Measurements from ENCODE around the gene GPR157.
"Not testable (repeated sequence)": the region's sequence is repeated elsewhere in the genome, so short reads cannot be mapped to it uniquely, and the experiment has no call there.

The GPR157 gene

DNA sequence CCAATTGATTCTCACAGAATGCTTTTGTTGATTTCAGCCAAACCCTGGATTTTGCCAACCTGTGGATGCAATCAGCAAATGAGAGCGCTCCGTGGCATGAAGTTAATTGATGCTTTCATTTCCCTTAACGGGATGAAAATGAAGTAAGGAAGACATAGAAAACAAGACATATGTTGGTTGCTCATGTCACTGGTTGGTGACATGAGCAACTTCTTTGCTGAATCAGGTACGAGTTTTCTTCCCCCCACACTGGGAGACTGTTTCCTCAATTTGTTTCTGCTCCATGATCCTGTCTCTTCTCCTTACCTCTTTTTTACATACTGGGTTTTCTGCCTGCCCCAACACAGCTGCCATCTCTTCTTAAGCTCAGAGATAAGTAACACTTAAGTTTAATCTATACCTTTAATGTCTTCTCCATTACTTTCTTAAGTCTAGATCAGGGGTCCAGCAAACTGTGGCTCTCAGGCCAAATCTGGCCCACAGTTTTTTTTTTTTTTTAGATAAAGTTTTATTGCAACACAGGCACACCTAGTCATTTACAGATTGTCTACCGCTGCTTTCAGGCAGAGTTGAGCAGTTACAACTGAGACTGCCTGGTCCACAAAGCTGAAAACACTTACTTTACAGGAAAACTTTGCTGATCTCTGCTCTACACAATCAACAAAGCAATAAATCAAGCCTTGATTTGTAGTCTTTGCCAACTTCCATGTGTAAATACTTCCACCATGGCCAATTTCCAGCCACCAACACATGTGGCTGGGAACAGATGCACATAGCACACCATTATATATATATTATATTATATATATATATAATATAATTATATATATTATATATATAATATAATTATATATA, 13.3 kb downstream of the GPR157 start:
- DNase-seq (ENCODE audit: low read depth) = no peak

DNA sequence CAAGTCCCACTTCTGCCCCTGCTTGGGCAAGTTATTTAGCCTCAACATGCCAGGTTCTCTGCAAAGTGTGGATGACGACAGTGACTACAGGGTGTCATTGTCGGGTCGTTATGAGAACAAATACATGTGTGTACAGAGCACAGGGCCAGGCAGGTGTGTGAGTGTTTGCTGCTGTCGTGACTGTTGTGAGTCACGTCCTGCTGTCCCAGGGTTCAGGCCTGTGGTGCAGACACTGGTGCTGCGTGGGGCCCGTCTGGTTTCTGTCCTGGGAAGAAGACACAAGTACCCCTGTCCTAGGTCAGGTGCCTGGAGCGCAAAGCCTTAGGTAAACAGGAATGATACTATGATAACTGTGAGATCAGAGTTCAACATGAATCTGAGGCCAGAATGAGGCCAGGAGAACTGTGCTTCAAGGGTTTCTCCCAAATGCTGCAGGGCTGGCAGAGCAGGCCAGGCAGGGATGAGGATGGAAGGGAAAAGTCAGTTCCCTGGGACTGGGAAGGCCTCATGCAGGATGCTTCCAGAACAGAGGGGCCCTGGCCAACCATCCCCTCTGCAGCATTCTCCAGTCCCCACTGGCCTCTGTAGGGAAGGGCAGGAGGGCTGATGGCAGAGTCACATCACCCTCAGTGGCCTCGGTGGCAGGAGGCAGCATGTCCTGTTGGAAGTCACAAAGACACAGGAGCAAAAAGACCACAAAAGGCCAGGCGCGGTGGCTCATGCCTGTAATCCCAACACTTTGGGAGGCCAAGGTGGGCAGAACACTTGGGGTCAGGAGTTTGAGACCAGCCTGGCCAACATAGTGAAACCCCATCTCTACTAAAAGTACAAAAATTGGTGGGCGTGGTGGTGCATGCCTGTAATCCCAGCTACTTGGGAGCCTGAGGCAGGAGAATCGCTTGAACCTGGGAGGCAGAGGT, 15.7 kb downstream of the GPR157 start:
- DNase-seq (ENCODE audit: low read depth) = no peak

DNA sequence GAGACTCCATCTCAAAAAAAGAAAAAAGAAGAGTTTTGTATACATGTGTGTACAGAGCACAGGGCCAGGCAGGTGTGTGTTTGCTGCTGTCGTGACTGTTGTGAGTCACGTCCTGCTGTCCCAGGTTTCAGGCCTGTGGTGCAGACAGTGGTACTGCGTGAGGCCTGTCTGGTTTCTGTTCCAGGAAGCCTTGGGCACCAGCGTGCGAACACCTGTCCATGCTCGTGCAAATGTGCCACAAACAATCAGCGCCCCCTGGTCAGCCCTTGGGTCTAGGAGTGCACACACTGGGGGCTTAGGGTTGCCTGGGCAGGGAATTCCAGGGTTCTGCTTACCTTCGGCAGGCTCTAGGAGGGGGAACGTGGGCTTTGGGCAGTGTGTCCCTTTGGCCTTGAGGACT, 16.9 kb downstream of the GPR157 start:
- DNase-seq (ENCODE audit: low read depth) = no peak

DNA sequence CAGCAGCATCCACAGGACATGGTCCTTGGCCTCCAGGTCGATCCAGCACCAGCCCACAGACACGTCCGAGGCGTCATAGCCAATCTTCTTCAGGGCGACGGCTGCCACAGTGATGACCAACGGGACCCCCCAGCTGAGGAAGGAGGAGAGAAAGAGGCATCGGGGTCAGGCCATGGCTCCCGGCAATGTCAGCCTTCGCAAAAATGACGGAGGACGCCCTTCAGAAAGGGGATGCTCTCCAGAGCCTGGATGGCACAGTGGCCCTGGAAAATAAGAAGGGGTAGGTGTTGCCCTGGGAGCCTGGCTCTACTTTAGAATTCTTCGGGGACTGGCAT, 17.6 kb downstream of the GPR157 start:
- DNase-seq (ENCODE audit: low read depth) = no peak

DNA sequence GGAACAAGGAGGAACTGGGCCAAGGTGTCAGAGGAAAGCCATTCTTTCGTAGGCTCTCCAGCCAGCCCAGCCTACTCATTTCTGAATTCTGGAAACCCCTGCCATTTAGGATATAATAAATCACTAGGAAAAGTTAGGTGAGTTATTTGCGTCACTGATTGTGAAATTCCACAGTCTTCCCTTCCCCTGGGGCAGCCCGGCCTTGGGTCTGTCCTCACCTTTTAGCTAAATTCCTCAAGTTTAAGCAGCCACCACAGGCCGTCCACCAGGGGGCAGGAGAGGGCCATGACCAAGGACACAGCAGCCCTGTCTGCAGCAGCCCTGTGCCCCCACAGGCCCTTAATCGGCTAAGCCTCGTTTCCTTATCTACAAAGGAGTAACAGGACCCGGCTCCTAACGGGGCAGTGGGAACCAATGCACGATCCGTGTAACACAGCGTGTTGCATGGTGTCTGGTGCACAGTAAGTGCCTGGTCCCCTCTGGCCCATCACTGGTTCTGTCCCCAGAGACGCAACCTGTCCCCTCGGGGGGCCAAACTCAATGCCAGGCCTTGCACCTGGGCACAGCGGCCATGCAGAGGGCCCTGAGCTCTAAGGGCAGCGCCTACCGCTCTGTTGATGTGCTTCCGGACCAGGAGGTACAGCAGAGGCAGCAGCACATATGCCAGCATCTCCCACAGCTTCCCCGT, 18.1 kb downstream of the GPR157 start:
- peak; percentile 74 for DNase-seq (ENCODE audit: low read depth)

DNA sequence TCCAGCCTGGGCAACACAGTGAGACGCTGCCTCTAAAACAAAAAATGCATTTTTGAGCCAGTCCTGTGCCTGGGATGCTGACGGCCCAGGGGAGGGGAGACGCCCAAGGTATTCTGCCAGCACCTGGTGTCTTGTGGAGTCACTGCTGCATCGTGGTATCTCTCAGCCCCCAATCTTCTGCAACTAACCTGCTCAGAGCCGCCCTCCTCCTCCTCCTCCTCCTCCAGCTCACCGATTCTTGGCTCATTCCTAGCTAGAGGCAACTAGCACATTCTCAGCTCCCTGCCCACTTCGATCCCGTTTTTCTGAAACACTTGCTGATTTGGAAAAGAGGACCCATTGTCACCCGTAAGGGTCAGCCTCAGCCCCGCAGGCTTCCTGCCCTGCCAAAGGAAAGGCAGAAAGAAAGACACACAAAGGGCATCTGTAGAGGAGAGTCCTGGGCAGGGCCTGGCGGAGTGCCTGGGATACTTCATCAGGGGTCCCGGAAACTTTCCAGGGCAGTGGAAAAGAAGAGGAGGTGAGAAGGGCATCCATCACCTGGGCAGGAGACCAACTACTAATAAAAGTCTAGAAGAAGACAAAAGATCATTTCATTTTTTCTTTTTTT, 20.7 kb downstream of the GPR157 start:
- DNase-seq (ENCODE audit: low read depth) = no peak

DNA sequence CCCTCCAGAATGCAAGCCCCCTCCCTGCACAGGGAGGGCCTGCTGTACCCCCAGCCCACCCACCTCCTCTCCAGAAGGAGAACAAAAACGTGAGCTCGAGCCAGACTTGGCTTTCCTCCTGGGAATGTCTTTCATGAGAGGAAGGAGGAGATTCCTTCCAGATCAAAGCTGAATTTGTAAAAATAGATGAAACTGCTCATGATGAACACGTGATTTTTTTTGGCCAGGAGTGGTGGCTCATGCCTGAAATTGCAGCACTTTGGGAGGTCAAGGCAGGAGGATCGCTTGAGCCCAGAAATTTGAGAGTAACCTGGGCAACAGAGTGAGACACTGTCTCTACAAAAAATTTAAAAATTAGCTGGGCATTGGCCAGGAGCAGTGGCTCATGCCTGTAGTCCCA, 21.8 kb downstream of the GPR157 start:
- DNase-seq (ENCODE audit: low read depth) = no peak

DNA sequence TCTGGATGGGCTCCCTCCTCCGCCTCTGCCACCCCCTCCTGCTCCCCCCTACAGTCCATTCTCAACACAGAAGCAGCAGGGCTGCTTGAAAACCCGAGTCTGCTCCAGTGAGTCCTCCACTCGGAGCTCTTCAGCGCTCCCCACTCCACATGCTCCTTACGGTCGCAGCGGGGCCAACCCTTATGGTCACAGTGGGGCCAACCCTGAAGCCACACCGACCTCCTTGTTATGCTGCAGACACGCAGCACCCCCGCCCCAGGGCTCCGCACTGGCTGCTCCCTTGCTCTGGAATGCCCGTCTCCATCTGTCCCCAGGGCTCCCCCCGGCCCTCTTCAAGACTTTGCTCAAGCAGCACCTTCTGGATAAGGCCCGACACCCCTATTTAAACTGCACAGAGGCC, 22.6 kb downstream of the GPR157 start:
- no peak for DNase-seq (ENCODE audit: low read depth)

DNA sequence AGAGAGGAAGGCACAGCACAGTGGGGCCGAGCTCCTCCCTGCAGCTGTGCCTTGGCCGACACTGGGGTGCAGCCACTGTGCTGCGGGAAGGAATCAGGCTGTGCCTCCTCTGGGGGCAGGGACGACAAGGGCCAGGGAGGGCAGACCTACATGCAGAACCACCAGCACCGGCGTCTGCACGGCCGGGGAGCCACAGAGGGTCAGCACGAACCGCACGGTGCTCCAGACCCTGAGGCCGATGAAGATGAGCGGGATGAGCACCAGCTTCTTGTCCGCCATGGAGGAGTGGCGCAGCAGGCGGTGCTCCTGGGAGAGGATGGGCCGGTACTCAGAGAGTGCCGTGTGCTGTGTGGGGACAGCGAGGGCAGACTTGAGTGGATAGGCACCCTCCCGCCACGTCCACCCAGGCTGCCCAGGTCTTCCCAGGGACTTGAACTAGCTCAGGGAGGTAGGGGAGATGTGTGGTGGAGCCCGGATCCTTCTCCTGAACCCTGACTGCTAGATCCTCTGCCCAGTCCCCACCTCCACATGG, 23.5 kb downstream of the GPR157 start:
- DNase-seq (ENCODE audit: low read depth) = no peak

DNA sequence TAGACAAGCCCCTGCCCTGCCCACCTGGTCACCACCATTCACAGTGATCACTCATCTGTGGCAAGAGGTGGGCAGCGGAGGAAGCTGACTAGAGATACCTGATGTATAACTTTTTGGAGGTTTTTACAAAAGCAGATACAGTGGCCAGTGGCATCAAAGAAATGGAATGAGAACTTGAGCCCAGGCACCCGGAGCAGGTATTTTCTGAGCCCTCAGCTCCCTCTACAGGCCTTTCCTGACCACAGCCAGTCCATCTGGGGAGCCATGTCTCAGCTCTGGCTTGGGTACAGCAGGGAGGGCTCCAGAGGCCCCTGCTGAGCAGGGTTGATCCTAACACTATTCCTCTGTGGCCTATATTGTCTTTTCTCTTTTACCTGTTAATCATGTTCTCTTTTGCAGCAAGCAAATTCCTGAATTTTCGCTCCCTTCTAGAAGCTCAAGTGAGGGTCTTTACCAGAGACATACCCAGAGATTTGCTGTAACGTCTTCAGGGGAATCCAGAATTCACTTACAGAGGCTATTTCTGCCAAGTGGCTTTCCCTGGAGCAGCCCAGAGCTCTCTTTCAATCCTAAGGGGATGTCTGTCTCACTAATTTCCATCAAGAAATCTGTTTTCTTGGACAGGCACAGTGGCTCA, 27.3 kb downstream of the GPR157 start:
- no peak for DNase-seq (ENCODE audit: low read depth)

DNA sequence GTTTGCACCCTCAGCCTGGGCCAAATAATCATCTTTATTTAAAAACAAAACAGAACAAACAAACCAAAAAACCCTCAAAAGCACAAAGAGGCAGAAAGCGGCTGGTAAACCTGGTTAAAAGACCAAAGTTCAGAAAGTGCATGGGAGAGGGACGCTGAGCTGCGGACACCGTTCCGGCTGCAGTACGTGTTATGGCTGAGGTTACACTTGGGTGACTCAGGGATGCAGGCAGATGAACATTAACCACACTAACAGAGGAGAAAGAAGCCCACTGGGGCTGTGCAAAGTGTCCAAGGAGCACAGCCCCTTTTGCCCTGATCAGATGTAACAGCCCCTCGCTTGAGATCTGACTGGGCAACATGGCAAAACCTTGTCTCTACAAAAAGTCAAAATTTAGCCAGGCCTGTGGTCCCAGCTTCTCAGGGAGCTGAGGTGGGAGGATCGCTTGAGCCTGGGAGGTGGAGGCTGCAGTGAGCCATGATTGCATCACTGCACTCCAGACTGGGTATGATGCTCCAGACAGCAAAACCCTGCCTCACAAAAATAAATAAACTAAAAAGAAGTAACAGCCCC, 28.3 kb downstream of the GPR157 start:
- DNase-seq (ENCODE audit: low read depth) = no peak

DNA sequence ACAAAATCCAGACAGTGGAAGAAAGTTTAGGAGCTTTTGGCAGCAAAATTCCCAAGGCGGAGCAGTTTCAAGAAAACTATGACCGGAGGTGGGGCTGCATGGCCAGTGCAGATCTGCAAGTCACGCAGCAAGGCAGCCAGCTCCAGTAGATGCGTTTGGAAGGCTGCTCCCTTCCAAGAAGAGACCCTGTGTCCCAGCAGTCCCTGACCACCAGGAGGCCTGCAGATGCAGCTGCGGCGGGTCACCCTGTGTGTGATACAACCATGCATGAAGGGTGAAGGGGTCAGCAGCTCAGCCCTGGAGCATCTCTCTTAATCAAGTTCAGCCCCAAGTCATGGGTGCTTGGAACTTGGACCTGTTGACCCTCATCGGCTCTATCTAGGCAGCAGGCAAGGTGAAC, 29.3 kb downstream of the GPR157 start:
- no peak for DNase-seq (ENCODE audit: low read depth)

DNA sequence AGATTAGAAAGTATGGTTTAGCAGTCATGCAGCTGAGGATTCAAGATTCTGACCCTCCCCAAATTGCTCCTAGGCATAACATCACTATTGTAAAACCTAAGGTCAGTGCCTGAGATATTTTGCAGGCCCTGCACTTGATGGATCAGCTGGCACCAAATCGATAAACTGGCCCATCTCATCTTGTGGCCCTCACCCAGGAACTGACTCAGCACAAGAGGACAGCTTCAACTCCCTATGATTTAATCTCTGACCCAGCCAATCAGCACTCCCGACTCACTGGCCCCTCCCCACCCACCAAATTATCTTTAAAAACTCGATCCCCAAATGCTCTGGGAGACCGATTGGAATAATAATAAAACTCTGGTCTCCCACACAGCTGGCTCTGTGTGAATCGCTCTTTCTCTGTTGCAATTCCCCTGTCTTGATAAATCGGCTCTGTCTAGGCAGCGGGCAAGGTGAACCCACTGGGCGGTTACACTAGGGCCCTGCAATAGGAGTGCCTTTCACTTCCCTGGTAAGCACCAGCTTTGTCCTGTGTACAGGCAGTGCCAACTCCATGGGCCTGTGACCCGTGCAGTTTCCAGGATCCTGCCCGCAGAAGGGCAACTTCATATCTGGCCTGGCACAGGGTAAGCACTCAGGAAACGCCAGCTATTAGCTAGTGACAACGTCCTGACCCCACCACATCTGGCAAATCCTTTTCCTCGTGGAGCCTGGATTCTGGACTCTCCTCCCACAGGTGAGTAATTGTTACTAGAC, 30.8 kb downstream of the GPR157 start:
- DNase-seq (ENCODE audit: low read depth) = no peak

DNA sequence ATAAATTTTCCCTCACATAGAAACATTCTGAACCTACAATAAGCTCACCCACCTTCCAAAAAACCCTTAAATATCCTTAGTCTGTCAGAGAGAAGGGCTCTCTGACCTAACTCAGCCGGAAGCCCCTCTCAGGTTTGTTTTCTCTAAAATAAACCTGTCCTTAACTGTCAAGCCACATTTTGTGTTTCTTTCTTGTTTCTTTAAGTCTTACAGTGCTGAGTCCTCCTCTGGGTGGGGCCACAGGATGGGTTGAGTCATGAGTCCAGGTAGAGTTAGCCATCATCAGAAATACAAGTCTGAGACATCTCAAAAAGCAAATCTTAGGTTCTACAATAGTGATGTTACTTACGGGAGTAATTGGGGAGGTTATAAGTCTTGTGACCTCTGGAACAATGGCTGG, 33.1 kb downstream of the GPR157 start:
- no peak for DNase-seq (ENCODE audit: low read depth)

DNA sequence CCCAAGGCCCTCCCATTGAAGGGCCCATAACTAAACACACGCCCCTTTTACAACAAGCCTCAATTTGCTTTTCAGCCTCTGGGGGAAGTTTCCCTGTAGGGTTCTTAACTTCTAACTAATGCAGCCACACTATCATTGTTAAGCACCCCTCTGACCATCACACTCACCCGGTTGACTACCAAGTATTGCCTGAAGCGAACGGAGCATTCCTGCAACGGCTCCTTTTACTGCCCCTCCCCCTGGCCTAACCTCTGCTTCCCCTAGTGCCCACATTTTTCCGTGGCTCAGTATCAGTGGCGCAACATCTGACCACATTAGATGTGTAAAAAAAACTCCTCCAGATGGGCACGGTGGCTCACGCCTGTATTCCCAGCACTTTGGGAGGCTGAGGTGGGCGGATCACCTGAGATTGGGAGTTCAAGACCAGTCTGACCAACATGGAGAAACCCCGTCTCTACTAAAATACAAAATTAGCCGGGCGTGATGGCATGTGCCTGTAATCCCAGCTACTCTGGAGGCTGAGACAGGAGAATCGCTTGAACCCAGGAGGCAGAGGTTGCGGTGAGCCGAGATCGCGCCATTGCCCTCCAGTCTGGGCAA, 34.8 kb downstream of the GPR157 start:
- not testable (repeated sequence) for DNase-seq (ENCODE audit: low read depth)

DNA sequence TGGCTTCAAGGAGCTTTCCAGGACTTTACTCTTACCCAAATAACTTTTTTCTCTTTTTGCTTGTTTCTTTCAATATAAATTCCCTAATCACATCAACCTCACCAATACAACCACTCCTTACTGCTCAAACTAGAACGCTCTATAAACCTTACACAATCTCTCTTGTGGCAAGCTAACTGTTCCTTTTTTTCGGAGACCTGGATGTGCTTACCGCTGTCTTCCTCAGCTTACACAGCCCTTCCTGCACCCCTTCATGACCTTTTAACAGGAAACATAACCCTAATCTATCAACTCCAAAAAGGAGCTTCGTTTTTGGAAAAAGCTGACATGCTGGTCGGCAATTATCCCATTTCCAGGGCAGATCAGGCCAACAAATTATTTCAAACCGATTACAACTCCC, 35.3 kb downstream of the GPR157 start:
- no peak for DNase-seq (ENCODE audit: low read depth)

DNA sequence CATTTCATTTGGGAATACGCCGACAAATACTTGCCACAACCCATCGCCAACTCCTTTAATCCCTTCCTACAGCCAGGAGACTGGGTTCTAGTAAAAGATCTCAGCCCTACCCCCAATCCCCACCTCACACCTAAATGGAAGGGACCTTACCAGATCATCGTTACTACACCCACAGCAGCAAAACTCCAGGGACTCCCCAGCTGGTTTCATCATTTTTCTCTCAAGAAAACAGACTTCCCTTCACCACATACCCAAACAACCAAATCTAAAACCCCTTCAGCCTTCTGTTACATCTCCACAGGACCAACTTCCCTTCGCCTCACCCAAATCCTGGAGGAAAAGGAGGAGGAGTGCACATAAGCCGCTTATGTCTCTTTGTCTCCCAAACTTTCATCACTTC, 35.8 kb downstream of the GPR157 start:
- DNase-seq (ENCODE audit: low read depth) = no peak

DNA sequence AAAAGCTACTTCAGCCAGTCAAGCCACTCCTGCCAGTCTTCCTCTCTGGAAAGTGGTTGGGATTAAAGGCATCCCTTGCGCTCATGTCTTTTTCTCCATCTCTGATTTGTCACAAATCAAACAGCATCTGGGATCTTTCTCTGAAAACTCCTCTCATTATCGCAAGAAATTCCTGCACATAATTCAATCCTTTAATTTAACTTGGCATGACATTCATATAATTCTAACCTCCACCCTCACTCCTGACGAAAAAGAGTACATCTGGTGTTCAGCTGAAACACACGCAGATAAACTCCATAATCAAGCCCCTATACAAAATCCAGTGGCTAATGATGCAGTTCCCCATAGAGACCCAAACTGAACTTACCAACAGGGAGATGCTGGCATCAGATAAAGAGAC, 40.1 kb downstream of the GPR157 start:
- no peak for DNase-seq (ENCODE audit: low read depth)

DNA sequence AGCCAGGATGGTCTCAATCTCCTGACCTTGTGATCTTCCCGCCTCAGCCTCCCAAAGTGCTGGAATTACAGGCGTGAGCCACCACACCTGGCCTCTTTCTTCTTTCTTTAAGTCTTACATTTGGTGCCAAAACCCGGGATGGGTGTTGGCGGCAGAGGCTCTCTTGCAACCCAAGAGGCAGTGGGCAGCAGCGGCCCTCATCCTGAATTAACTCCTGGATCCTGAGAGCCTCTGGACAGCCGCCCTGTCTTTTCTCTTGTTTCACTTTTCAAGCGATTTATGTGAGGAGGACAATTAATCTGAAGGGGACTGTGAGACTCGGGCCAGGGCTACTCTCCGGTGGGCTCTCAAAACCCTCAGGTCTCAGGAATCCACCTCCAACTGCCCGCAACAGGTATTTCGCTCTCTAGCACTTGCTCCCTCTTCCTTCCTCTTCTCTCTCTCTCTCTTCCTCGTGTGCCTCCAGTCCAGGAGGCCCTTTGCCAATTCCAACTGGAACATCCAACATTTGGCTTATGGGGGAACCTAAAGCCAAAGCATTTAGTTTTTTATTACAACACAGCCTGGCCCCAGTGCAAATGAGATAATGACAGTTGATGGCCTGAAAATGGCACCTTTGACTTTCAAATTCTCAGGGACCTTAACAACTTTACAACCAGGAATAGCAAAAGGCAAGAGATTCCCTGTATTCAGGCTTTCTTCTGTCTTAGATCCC, 41.3 kb downstream of the GPR157 start:
- no peak for DNase-seq (ENCODE audit: low read depth)
